IMR-90 (cell line): ENCODE results near the gene POLR3A. TPM values are rescaled to one million over a fixed set of nuclear protein-coding genes. Genes with fewer than 3 reads are reported as not detected.

Source experiments
- ATAC-seq: fragments of 200-7000 bp; cut with Tn5 transposase; 2 replicates; pipeline ENCODE4 v1.9.1; 2020; ENCODE audit warnings: low read depth, mild to moderate bottlenecking, moderate library complexity
- BruUV-seq: library from RNA; stranded (reverse); fragments of 400-500 nt; replicated peaks from 2 replicates; lab custom pipeline; 2021; lab: Mats Ljungman, UMichigan
- CTCF ChIA-PET: fragments of 300-600 bp; formaldehyde crosslinking; extraction: SDS; loops from one replicate; lab custom pipeline; 2021; ENCODE audit warnings: antibody characterized with exemption; lab: Yijun Ruan, JAX
- POLR2A ChIA-PET: fragments of 300-600 bp; sonication (Branson Sonifier 250); formaldehyde crosslinking; loops from one replicate; lab custom pipeline; 2022; ENCODE audit warnings: antibody characterized with exemption; ENCODE audit not compliant: unreplicated experiment; lab: Charles Lee
- DNase-seq: peaks from one replicate; pipeline ENCODE4 v3.0.0; 2013
- H2AFZ ChIP-seq: replicated peaks from 2 replicates; pipeline ENCODE3; 2013; ENCODE audit warnings: low read length, mild to moderate bottlenecking; ENCODE audit not compliant: poor library complexity
- H2AK5ac ChIP-seq: 2 replicates; pipeline ENCODE4 v1.6.1; 2013; ENCODE audit warnings: low read depth, low read length, inconsistent platforms
- H2AK9ac ChIP-seq: replicated peaks from 2 replicates; pipeline ENCODE3; 2013; ENCODE audit warnings: mild to moderate bottlenecking, low read depth, low read length, moderate library complexity; ENCODE audit not compliant: poor library complexity
- H2BK120ac ChIP-seq: 2 replicates; pipeline ENCODE4 v1.6.1; 2013; ENCODE audit warnings: low read depth, low read length, inconsistent platforms
- H2BK15ac ChIP-seq: 3 replicates; pipeline ENCODE4 v1.6.1; 2013; ENCODE audit warnings: low read depth, low read length, inconsistent platforms
- H2BK20ac ChIP-seq: 2 replicates; pipeline ENCODE4 v1.6.1; 2013; ENCODE audit warnings: low read depth, mild to moderate bottlenecking, inconsistent platforms, low read length, moderate library complexity
- H2BK5ac ChIP-seq: 2 replicates; pipeline ENCODE4 v1.6.1; 2013; ENCODE audit warnings: mild to moderate bottlenecking, low read depth, low read length, inconsistent platforms; ENCODE audit not compliant: poor library complexity, severe bottlenecking
- H3K14ac ChIP-seq: replicated peaks from 2 replicates; pipeline ENCODE4 v1.6.1; 2013; ENCODE audit warnings: low read depth, low read length, inconsistent platforms
- H3K18ac ChIP-seq: 2 replicates; pipeline ENCODE4 v1.6.1; 2013; ENCODE audit warnings: low read depth, low read length, control low read depth
- H3K23ac ChIP-seq: 2 replicates; pipeline ENCODE4 v1.6.1; 2013; ENCODE audit warnings: low read depth, low read length, inconsistent platforms
- H3K27ac ChIP-seq: 2 replicates; pipeline ENCODE4 v1.5.1; 2013; ENCODE audit warnings: mild to moderate bottlenecking, control low read depth, low read length; ENCODE audit not compliant: insufficient read depth
- H3K27me3 ChIP-seq: 2 replicates; pipeline ENCODE4 v1.6.1; 2013; ENCODE audit warnings: low read length; ENCODE audit not compliant: control insufficient read depth, insufficient read depth
- H3K36me3 ChIP-seq: 2 replicates; pipeline ENCODE4 v1.6.1; 2013; ENCODE audit warnings: low read length, mixed read lengths; ENCODE audit not compliant: control insufficient read depth, insufficient read depth
- H3K4ac ChIP-seq: 2 replicates; pipeline ENCODE4 v1.6.1; 2013; ENCODE audit warnings: low read depth, low read length, inconsistent platforms
- H3K4me1 ChIP-seq: 2 replicates; pipeline ENCODE4 v1.6.1; 2013; ENCODE audit warnings: low read length, mixed read lengths; ENCODE audit not compliant: control insufficient read depth, insufficient read depth
- H3K4me2 ChIP-seq: 2 replicates; pipeline ENCODE4 v1.6.1; 2013; ENCODE audit warnings: low read depth, mild to moderate bottlenecking, control low read depth, low read length, moderate library complexity
- H3K4me3 ChIP-seq: 2 replicates; pipeline ENCODE4 v1.5.1; 2013; ENCODE audit warnings: low read depth, mild to moderate bottlenecking, control low read depth, low read length, moderate library complexity; ENCODE audit not compliant: insufficient read depth
- H3K56ac ChIP-seq: 2 replicates; pipeline ENCODE4 v1.6.1; 2013; ENCODE audit warnings: low read length, inconsistent platforms; ENCODE audit not compliant: insufficient read depth; ENCODE audit errors: extremely low read depth
- H3K79me1 ChIP-seq, 2 experiments: 2 replicates each; pipeline ENCODE4 v1.6.1; 2013; ENCODE audit warnings: low read length in 2 of 2, inconsistent platforms in 1 of 2, low read depth in 1 of 2
- H3K9ac ChIP-seq: 2 replicates; pipeline ENCODE4 v1.6.1; 2013; ENCODE audit warnings: low read depth, low read length, control low read depth
- H3K9me1 ChIP-seq: 2 replicates; pipeline ENCODE4 v1.6.1; 2013; ENCODE audit warnings: low read length, inconsistent platforms; ENCODE audit not compliant: insufficient read depth
- H3K9me3 ChIP-seq: 2 replicates; pipeline ENCODE4 v1.6.1; 2013; ENCODE audit warnings: low read length; ENCODE audit not compliant: control insufficient read depth, insufficient read depth
- H4K20me1 ChIP-seq: 2 replicates; pipeline ENCODE4 v1.6.1; 2013; ENCODE audit warnings: low read length, inconsistent platforms; ENCODE audit not compliant: insufficient read depth
- H4K5ac ChIP-seq: 2 replicates; pipeline ENCODE4 v1.6.1; 2013; ENCODE audit warnings: mild to moderate bottlenecking, low read depth, low read length, control low read depth
- H4K8ac ChIP-seq, 2 experiments: 2 replicates each; pipeline ENCODE4 v1.6.1; 2013; ENCODE audit warnings: low read depth in 2 of 2, low read length in 2 of 2, control low read depth in 1 of 2, inconsistent platforms in 1 of 2
- H4K91ac ChIP-seq: 2 replicates; pipeline ENCODE4 v1.6.1; 2013; ENCODE audit warnings: low read depth, low read length, inconsistent platforms; ENCODE audit not compliant: insufficient read depth
- CEBPB ChIP-seq: IDR thresholded peaks from 2 replicates; pipeline ENCODE4 v1.6.1; 2012; ENCODE audit warnings: low read depth, low read length, improper control_type of control experiment
- FOS ChIP-seq: fragments of 150-350 bp; IDR thresholded peaks from 2 replicates; pipeline ENCODE4 v1.6.1; 2016; ENCODE audit warnings: low read depth, low read length
- POLR2A ChIP-seq: IDR thresholded peaks from 2 replicates; pipeline ENCODE4 v1.6.1; 2012; ENCODE audit warnings: mild to moderate bottlenecking, low read depth, low read length
- WGBS, 2 experiments: methylation state at CpG; one replicate each; pipeline versions ENCODE4 v1.1.5 to v1.1.7; 2013; ENCODE audit warnings: missing lambda C conversion rate in 2 of 2; ENCODE audit not compliant: insufficient read length in 1 of 2; ENCODE audit errors: extremely low coverage in 2 of 2; 5-methylcytosine and 5-hydroxymethylcytosine counted together
- dilution Hi-C: fragments of 300-500 bp; cut with HindIII; formaldehyde crosslinking; loops from one replicate; pipeline ENCODE4 v1.14.3; 2018; ENCODE audit warnings: low sequenced_read_pairs; ENCODE audit not compliant: unreplicated experiment
- in situ Hi-C: fragments of 300-500 bp; cut with MboI; formaldehyde crosslinking; loops from 3 replicates; pipeline ENCODE4 v1.14.3; 2019; ENCODE audit warnings: low sequenced_read_pairs, inconsistent platforms, mixed read lengths
- intact Hi-C: fragments of 100-400 bp; cut with micrococcal nuclease; formaldehyde crosslinking; loops from 2 replicates; pipeline ENCODE4 v1.10.0; 2022
- polyA plus RNA-seq, 3 experiments: library from polyadenylated mRNA; depleted of rRNA; stranded (reverse); fragments of >200 nt; gene quantifications; 2 replicates each; pipeline ENCODE4 v1.2.3, GENCODE V29; 2012; ENCODE audit warnings: low replicate concordance in 1 of 3
- total RNA-seq: library from RNA; depleted of rRNA; stranded (reverse); fragments of >200 nt; gene quantifications from 2 replicates; pipeline ENCODE4 v1.2.3, GENCODE V29; 2012
- TF ChIP-seq, protein P1 (sequence below): conservative IDR thresholded peaks from 2 replicates; pipeline ENCODE4 v1.5.1; 2012; ENCODE audit warnings: mild to moderate bottlenecking, low read depth, low read length, improper control_type of control experiment

POLR3A gene
- total and polyA plus RNA-seq, 2 of the 4 experiments (the other 2 are of a cell fraction) = 11.9 to 24.4 TPM

DNA sequence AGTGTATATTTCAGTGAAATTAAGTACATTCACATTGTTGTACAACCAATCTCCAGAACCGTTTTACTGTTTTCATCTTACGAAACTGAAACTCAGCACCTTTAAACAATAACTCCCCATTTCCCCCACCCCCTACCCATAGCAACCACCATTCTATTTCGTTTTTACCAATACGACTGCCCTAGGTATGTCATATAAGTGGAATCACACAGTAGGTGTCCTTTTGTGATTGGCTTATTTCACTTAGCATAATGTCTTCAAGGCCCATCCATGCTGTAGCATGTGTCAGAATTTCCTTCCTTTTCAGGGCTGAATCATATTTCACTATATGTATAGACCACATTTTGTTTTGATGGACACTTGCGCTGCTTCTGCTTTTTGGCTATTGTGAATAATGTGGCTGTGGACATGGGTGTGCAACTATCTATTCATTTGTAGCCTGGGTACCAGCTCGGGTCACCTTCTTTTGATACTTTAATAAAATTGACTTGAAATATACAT is 68.4 kb downstream of the POLR3A start:
- Histone ChIP-seq H4K8ac (no peak overlapping the region), H2AK5ac (no peak overlapping the region), H3K36me3 (no peaks in the 10 kb centered on the region), H4K91ac (no peak overlapping the region), H3K79me1 (no peaks in the 10 kb centered on the region), H2AFZ (no peak overlapping the region), H3K4me2 (no peak overlapping the region), H2AK9ac (no peak overlapping the region), H3K9me1 (no peaks in the 10 kb centered on the region), H3K9me3 (peaks cover 3% of the 10 kb centered on the region), H3K23ac (no peak overlapping the region), H3K27ac (no peak overlapping the region), H3K4me3 (no peak overlapping the region), H3K18ac (no peak overlapping the region), H3K9ac (no peak overlapping the region), H2BK15ac (no peak overlapping the region), H2BK5ac (no peak overlapping the region), H4K20me1 (no peaks in the 10 kb centered on the region), H2BK120ac (no peak overlapping the region), H3K56ac (no peak overlapping the region), H3K14ac (no peak overlapping the region), H3K4ac (no peak overlapping the region), H3K4me1 (peaks cover 1% of the 10 kb centered on the region; the same call in 1 of the 2 replicates), H4K5ac (no peak overlapping the region), H3K27me3 (no peaks in the 10 kb centered on the region), H2BK20ac (no peak overlapping the region)
- no CpG with 5 or more reads among the region's 6 CpGs for WGBS, 2 experiments
- BruUV-seq = no TSS peak
- TF ChIP-seq, protein P1, sequence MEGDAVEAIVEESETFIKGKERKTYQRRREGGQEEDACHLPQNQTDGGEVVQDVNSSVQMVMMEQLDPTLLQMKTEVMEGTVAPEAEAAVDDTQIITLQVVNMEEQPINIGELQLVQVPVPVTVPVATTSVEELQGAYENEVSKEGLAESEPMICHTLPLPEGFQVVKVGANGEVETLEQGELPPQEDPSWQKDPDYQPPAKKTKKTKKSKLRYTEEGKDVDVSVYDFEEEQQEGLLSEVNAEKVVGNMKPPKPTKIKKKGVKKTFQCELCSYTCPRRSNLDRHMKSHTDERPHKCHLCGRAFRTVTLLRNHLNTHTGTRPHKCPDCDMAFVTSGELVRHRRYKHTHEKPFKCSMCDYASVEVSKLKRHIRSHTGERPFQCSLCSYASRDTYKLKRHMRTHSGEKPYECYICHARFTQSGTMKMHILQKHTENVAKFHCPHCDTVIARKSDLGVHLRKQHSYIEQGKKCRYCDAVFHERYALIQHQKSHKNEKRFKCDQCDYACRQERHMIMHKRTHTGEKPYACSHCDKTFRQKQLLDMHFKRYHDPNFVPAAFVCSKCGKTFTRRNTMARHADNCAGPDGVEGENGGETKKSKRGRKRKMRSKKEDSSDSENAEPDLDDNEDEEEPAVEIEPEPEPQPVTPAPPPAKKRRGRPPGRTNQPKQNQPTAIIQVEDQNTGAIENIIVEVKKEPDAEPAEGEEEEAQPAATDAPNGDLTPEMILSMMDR = no peak
- TF ChIP-seq POLR2A = no peak
- no peak for TF ChIP-seq CEBPB
- TF ChIP-seq FOS = no peak
- in situ Hi-C loops (no loop called here), dilution Hi-C loops (no loop called here), intact Hi-C loops (no loop called here)
- DNase-seq = no peak
- no peak for ATAC-seq
- ChIA-PET CTCF (no interaction called here), POLR2A (no interaction called here)
